Panc1 (cell line): Measurements from ENCODE around the gene SP6. TPM values are rescaled to one million over a fixed set of nuclear protein-coding genes. Genes with fewer than 3 reads are reported as not detected.

Experiments
- ATAC-seq: fragments of 200-7000 bp; cut with Tn5 transposase; 2 replicates; pipeline ENCODE4 v1.9.1; 2020; ENCODE audit warnings: mild to moderate bottlenecking, moderate library complexity
- BruUV-seq: library from RNA; stranded (reverse); fragments of 400-500 nt; replicated peaks from 2 replicates; lab custom pipeline; 2021; lab: Mats Ljungman, UMichigan
- CTCF ChIA-PET: fragments of 300-600 bp; sonication (Branson Sonifier 250); formaldehyde crosslinking; loops from one replicate; lab custom pipeline; 2022; ENCODE audit warnings: antibody characterized with exemption; lab: Charles Lee
- POLR2A ChIA-PET: fragments of 300-600 bp; sonication (Branson Sonifier 250); formaldehyde crosslinking; loops from one replicate; lab custom pipeline; 2022; ENCODE audit warnings: antibody characterized with exemption; lab: Charles Lee
- DNase-seq: peaks from one replicate; pipeline ENCODE4 v3.0.0-alpha.2; 2010; ENCODE audit warnings: low read depth, low spot score
- H3K27ac ChIP-seq: 2 replicates; pipeline ENCODE4 v1.5.1; 2011; ENCODE audit warnings: mild to moderate bottlenecking, low read length, inconsistent platforms
- H3K27me3 ChIP-seq: fragments of 200-500 bp; sonication (Bioruptor generic); 2 replicates; pipeline ENCODE4 v1.6.0; 2014; ENCODE audit warnings: low read length, inconsistent platforms; ENCODE audit not compliant: control insufficient read depth, insufficient read depth
- H3K36me3 ChIP-seq: fragments of 200-500 bp; sonication (Bioruptor generic); 2 replicates; pipeline ENCODE4 v1.5.1; 2014; ENCODE audit warnings: inconsistent platforms, mild to moderate bottlenecking, low read length, moderate library complexity; ENCODE audit not compliant: control insufficient read depth, insufficient read depth
- H3K4me1 ChIP-seq: 2 replicates; pipeline ENCODE4 v1.5.1; 2011; ENCODE audit warnings: inconsistent platforms, mild to moderate bottlenecking, low read length, moderate library complexity; ENCODE audit not compliant: control insufficient read depth, insufficient read depth
- H3K4me3 ChIP-seq, 2 experiments: 2 replicates each; pipeline ENCODE4 v1.5.1; 2011 to 2012; ENCODE audit warnings: low read depth in 2 of 2, low read length in 2 of 2, mild to moderate bottlenecking in 2 of 2, inconsistent platforms in 1 of 2, moderate library complexity in 1 of 2
- H3K9me3 ChIP-seq: fragments of 200-500 bp; sonication (Bioruptor generic); 2 replicates; pipeline ENCODE4 v1.5.1; 2014; ENCODE audit warnings: low read depth, mild to moderate bottlenecking, inconsistent platforms, low read length, moderate library complexity; ENCODE audit not compliant: control insufficient read depth, insufficient read depth
- CTCF ChIP-seq: fragments of 450-650 bp; IDR thresholded peaks from 2 replicates; pipeline ENCODE4 v1.5.1; 2017; ENCODE audit warnings: mild to moderate bottlenecking
- POLR2AphosphoS5 ChIP-seq: IDR thresholded peaks from 2 replicates; pipeline ENCODE4 v1.6.1; 2012; ENCODE audit warnings: mild to moderate bottlenecking, low read depth, low read length, moderate library complexity
- SIN3A ChIP-seq: IDR thresholded peaks from 2 replicates; pipeline ENCODE4 v1.6.1; 2012; ENCODE audit warnings: low read depth, mild to moderate bottlenecking, low read length, moderate library complexity, borderline replicate concordance; ENCODE audit not compliant: insufficient read depth
- TCF7L2 ChIP-seq: IDR thresholded peaks from 2 replicates; pipeline ENCODE4 v1.6.1; 2011; ENCODE audit warnings: mild to moderate bottlenecking, low read depth, low read length, inconsistent platforms
- in situ Hi-C: cut with HindIII; loops from 2 replicates; pipeline ENCODE4 v1.10.0; 2016; ENCODE audit warnings: low sequenced_read_pairs, low pct_unique_long_range_greater_than_20kb
- intact Hi-C: fragments of 100-400 bp; cut with micrococcal nuclease; formaldehyde crosslinking; loops from one replicate; pipeline ENCODE4 v1.10.0; 2022; ENCODE audit not compliant: unreplicated experiment
- total RNA-seq: library from RNA; stranded (reverse); gene quantifications from one replicate; pipeline ENCODE4 v1.2.1, GENCODE V29; 2021; ENCODE audit not compliant: unreplicated experiment
- TF ChIP-seq, protein P1 (sequence below), 2 experiments: IDR thresholded peaks; 2 replicates each; pipeline ENCODE4 v1.6.1; 2011 to 2012; ENCODE audit warnings: low read depth in 2 of 2, control low read depth in 1 of 2, low read length in 1 of 2, mild to moderate bottlenecking in 1 of 2, moderate library complexity in 1 of 2; ENCODE audit not compliant: insufficient read depth in 1 of 2

Gene SP6
- total RNA-seq, 1 experiment from 2014 or later = 4.0 TPM

- POLR2A ChIA-PET = interaction anchor here (0.6 kb wide), 1 partner anchor 60 kb away, joined by 3 read pairs; no protein-coding TSS in a partner anchor
- ATAC-seq = no peak
Observed at GRCh38 chr17:47822785-47823184, 28.2 kb downstream of the SP6 start.

GRCh38 chr17:47821424-47822391 is 29.3 kb downstream of the SP6 start, which contains the start of gene OSBPL7:
OSBPL7 (minus strand) TSS chr17:47821794; CDS start chr17:47820278, 1,516 bp downstream.
- Histone ChIP-seq H3K9me3 (no peaks in the 10 kb centered on the region), H3K4me3 (peak within 1 kb of the TSS; percentile 54 to 66), H3K36me3 (peaks cover 4% of the 10 kb centered on the region; the same call in 1 of the 2 replicates), H3K27ac (peak within 1 kb of the TSS; percentile 57), H3K27me3 (no peaks in the 10 kb centered on the region), H3K4me1 (peaks cover 17% of the 10 kb centered on the region)
- in situ Hi-C loops = no loop called here
- TF ChIP-seq, protein P1, sequence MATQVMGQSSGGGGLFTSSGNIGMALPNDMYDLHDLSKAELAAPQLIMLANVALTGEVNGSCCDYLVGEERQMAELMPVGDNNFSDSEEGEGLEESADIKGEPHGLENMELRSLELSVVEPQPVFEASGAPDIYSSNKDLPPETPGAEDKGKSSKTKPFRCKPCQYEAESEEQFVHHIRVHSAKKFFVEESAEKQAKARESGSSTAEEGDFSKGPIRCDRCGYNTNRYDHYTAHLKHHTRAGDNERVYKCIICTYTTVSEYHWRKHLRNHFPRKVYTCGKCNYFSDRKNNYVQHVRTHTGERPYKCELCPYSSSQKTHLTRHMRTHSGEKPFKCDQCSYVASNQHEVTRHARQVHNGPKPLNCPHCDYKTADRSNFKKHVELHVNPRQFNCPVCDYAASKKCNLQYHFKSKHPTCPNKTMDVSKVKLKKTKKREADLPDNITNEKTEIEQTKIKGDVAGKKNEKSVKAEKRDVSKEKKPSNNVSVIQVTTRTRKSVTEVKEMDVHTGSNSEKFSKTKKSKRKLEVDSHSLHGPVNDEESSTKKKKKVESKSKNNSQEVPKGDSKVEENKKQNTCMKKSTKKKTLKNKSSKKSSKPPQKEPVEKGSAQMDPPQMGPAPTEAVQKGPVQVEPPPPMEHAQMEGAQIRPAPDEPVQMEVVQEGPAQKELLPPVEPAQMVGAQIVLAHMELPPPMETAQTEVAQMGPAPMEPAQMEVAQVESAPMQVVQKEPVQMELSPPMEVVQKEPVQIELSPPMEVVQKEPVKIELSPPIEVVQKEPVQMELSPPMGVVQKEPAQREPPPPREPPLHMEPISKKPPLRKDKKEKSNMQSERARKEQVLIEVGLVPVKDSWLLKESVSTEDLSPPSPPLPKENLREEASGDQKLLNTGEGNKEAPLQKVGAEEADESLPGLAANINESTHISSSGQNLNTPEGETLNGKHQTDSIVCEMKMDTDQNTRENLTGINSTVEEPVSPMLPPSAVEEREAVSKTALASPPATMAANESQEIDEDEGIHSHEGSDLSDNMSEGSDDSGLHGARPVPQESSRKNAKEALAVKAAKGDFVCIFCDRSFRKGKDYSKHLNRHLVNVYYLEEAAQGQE (IDR thresholded peaks at IDR 0.05; ENCODE audit: insufficient read depth in 1 of 2, low read depth in 2 of 2, low read length in 1 of 2) = no peak
- TF ChIP-seq SIN3A = no peak
- no peak for TF ChIP-seq CTCF
- TF ChIP-seq POLR2AphosphoS5 = no peak
- TF ChIP-seq TCF7L2 = no peak
- intact Hi-C loops = no loop called here
- ATAC-seq (peak; percentile 85), DNase-seq (no peak)
- CTCF ChIA-PET = interaction anchor here (0.6 to 0.7 kb wide), 2 partner anchors 9 to 166 kb away, joined by 3 read pairs; no protein-coding TSS in a partner anchor
- POLR2A ChIA-PET = no interaction called here
- no TSS peak for BruUV-seq

More at GRCh38 chr17:47822785-47823184, 28.2 kb downstream of the SP6 start:
- BruUV-seq = no TSS peak
- in situ Hi-C loops = no loop called here
- H3K27me3 ChIP-seq = no peaks in the 10 kb centered on the region
- no peak overlapping the region for H3K27ac ChIP-seq
- H3K36me3 ChIP-seq = peaks cover 10% of the 10 kb centered on the region; the same call in 1 of the 2 replicates
- intact Hi-C loops = no loop called here
- H3K9me3 ChIP-seq = no peaks in the 10 kb centered on the region
- CTCF ChIA-PET = no interaction called here
- TF ChIP-seq SIN3A (no peak), TCF7L2 (no peak), POLR2AphosphoS5 (no peak), CTCF (no peak)
- TF ChIP-seq, protein P1 (IDR thresholded peaks at IDR 0.05; ENCODE audit: insufficient read depth in 1 of 2, low read depth in 2 of 2, low read length in 1 of 2) = no peak
- no peak overlapping the region for H3K4me3 ChIP-seq
- no peak for DNase-seq
- H3K4me1 ChIP-seq = peaks cover 17% of the 10 kb centered on the region
